Calu3 (cell line): Measurements from ENCODE around the gene RSRC1. TPM values are rescaled to one million over a fixed set of nuclear protein-coding genes. Genes with fewer than 3 reads are reported as not detected.
"Not testable (repeated sequence)": the region's sequence is repeated elsewhere in the genome, so short reads cannot be mapped to it uniquely, and the experiment has no call there.

ENCODE experiments used
- BruUV-seq: library from RNA; stranded (reverse); fragments of 400-500 nt; replicated peaks from 2 replicates; lab custom pipeline; 2021; lab: Mats Ljungman, UMichigan
- CTCF ChIA-PET: fragments of 300-600 bp; sonication (Branson Sonifier 250); formaldehyde crosslinking; loops from one replicate; lab custom pipeline; 2022; ENCODE audit warnings: antibody characterized with exemption; lab: Charles Lee
- DNase-seq: peaks from one replicate; pipeline ENCODE4 v3.0.0; 2022
- H3K27ac Mint-ChIP-seq: one replicate; pipeline ENCODE4 v1.8.0; 2022; ENCODE audit warnings: mixed read lengths; ENCODE audit not compliant: unreplicated experiment
- H3K27me3 Mint-ChIP-seq: one replicate; pipeline ENCODE4 v1.8.0; 2022; ENCODE audit warnings: mixed read lengths; ENCODE audit not compliant: unreplicated experiment
- H3K36me3 Mint-ChIP-seq: one replicate; pipeline ENCODE4 v1.8.0; 2022; ENCODE audit warnings: mild to moderate bottlenecking, moderate library complexity, mixed read lengths; ENCODE audit not compliant: insufficient read depth, unreplicated experiment
- H3K4me1 Mint-ChIP-seq: one replicate; pipeline ENCODE4 v1.8.0; 2022; ENCODE audit warnings: mild to moderate bottlenecking, low read depth, mixed read lengths; ENCODE audit not compliant: unreplicated experiment
- H3K4me3 Mint-ChIP-seq: one replicate; pipeline ENCODE4 v1.8.0; 2022; ENCODE audit warnings: mild to moderate bottlenecking, low read depth, moderate library complexity, mixed read lengths; ENCODE audit not compliant: unreplicated experiment
- H3K9me3 Mint-ChIP-seq: one replicate; pipeline ENCODE4 v1.8.0; 2022; ENCODE audit warnings: low read depth, mixed read lengths; ENCODE audit not compliant: unreplicated experiment
- intact Hi-C: fragments of 100-400 bp; cut with micrococcal nuclease; formaldehyde crosslinking; loops from one replicate; pipeline ENCODE4 v1.10.0; 2022; ENCODE audit not compliant: unreplicated experiment
- total RNA-seq: library from RNA; stranded (reverse); gene quantifications from 2 replicates; pipeline ENCODE4 v1.2.3, GENCODE V29; 2022
- TF ChIP-seq, protein P1 (sequence below): fragments of 200-600 bp; IDR thresholded peaks from one replicate; pipeline ENCODE4 v1.8.0; 2022; ENCODE audit warnings: antibody characterized with exemption; ENCODE audit not compliant: unreplicated experiment

The RSRC1 gene
- total RNA-seq, 1 experiment from 2014 or later, result 81.3 TPM

DNA sequence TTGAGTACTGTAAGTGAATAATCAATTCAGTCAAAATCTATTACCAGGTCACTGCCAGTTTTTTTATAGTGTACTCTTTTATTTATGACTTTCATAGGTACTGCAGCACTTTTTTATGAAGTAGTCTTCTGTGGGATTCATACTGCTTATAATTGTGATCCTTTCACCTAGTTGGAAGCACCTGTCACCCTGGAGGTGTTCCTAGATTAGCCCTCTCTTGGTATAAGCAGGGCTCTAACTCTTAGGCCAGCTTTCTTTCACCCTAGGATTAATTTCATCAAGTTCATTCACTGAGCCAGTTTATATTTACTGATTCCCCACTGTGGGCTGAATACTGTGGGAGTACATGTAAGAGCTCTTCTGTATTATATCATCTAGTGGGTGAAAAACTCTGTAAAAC lies 395.2 kb downstream of the RSRC1 start:
- TF ChIP-seq, protein P1, sequence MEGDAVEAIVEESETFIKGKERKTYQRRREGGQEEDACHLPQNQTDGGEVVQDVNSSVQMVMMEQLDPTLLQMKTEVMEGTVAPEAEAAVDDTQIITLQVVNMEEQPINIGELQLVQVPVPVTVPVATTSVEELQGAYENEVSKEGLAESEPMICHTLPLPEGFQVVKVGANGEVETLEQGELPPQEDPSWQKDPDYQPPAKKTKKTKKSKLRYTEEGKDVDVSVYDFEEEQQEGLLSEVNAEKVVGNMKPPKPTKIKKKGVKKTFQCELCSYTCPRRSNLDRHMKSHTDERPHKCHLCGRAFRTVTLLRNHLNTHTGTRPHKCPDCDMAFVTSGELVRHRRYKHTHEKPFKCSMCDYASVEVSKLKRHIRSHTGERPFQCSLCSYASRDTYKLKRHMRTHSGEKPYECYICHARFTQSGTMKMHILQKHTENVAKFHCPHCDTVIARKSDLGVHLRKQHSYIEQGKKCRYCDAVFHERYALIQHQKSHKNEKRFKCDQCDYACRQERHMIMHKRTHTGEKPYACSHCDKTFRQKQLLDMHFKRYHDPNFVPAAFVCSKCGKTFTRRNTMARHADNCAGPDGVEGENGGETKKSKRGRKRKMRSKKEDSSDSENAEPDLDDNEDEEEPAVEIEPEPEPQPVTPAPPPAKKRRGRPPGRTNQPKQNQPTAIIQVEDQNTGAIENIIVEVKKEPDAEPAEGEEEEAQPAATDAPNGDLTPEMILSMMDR, result no peak
- peaks cover 2% of the 10 kb centered on the region for H3K9me3 Mint-ChIP-seq
- H3K36me3 Mint-ChIP-seq, result no peaks in the 10 kb centered on the region
- BruUV-seq, result no TSS peak
- DNase-seq, result no peak
- no peaks in the 10 kb centered on the region for H3K4me1 Mint-ChIP-seq
- no peak overlapping the region for H3K4me3 Mint-ChIP-seq
- no peak overlapping the region for H3K27ac Mint-ChIP-seq
- CTCF ChIA-PET, result interaction anchor here (0.8 kb wide), 1 partner anchor 17 kb away, joined by 3 read pairs; no protein-coding TSS in a partner anchor
- H3K27me3 Mint-ChIP-seq, result no peaks in the 10 kb centered on the region
- intact Hi-C loops, result no loop called here

DNA sequence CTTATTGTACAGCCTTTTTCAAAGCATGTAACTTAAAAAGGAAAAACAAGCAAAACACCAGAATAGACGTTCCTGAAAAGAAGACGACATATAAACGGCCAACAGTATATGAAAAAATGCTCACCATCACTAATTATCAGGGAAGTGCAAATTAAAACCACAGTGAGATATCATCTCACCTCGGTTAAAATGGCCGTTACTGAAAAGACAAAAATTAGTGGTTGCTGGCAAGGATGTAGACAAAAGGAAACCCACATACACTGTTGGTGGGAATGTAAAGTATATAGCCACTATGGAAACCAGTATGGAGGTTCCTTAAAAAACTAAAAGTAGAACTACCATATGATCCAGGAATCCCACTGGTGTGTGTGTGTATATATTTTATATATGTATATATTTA lies 396.6 kb downstream of the RSRC1 start:
- H3K27me3 Mint-ChIP-seq, result no peaks in the 10 kb centered on the region
- H3K4me3 Mint-ChIP-seq, result no peak overlapping the region
- CTCF ChIA-PET, result interaction anchor here (0.6 kb wide), 1 partner anchor 397 kb away, joined by 3 read pairs; no protein-coding TSS in a partner anchor
- H3K27ac Mint-ChIP-seq, result no peak overlapping the region
- intact Hi-C loops, result no loop called here
- DNase-seq, result no peak
- no peaks in the 10 kb centered on the region for H3K36me3 Mint-ChIP-seq
- H3K4me1 Mint-ChIP-seq, result no peaks in the 10 kb centered on the region
- H3K9me3 Mint-ChIP-seq, result peaks cover 2% of the 10 kb centered on the region
- TF ChIP-seq, protein P1, result no peak
- BruUV-seq, result no TSS peak

DNA sequence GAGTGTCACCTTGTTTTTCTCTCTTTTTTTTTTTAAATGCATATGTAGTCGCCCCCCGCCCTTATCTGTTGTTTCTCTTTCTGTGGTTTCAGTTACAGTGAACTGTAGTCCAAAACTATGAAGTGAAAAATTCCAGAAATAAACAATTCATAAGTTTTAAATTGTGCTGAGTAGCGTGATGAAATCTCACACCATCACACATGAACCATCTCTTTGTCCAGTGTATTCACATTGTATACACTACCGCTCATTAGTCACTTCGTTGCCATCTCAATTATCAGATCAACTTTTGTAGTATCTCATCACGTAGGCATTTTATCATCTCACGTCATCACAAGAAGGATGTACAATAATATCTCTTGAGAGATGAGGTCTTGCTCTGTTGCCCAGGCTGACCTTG lies 398.6 kb downstream of the RSRC1 start:
- TF ChIP-seq, protein P1, result no peak
- Mint-ChIP-seq H3K4me3 (no peak overlapping the region), H3K4me1 (no peaks in the 10 kb centered on the region), H3K27me3 (no peaks in the 10 kb centered on the region), H3K9me3 (peaks cover 2% of the 10 kb centered on the region), H3K27ac (no peak overlapping the region), H3K36me3 (no peaks in the 10 kb centered on the region)
- intact Hi-C loops, result no loop called here
- CTCF ChIA-PET, result no interaction called here
- BruUV-seq, result no TSS peak
- no peak for DNase-seq

DNA sequence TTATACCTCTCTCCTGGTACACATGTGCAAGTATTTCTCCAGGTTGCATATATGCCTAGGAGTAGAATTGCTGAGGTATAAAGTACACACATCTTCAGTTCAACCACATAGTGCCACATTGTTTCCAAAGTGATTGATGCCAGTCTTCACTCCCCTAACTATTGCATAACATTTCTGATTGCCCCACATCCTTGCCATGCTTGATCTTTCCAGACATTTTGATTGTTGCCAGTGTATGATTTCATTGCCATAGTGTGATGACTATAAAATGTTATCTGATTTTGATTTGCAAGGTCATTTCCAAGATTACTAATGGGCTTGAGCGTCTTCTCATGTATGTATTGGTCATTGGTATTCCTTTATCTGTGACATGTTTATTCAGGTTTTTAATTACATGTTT lies 400.0 kb downstream of the RSRC1 start:
- intact Hi-C loops, result no loop called here
- H3K4me3 Mint-ChIP-seq, result no peak overlapping the region
- no peak for DNase-seq
- H3K27ac Mint-ChIP-seq, result no peak overlapping the region
- H3K27me3 Mint-ChIP-seq, result no peaks in the 10 kb centered on the region
- CTCF ChIA-PET, result no interaction called here
- BruUV-seq, result no TSS peak
- H3K9me3 Mint-ChIP-seq, result peaks cover 8% of the 10 kb centered on the region
- no peaks in the 10 kb centered on the region for H3K4me1 Mint-ChIP-seq
- TF ChIP-seq, protein P1, result no peak
- H3K36me3 Mint-ChIP-seq, result no peaks in the 10 kb centered on the region

DNA sequence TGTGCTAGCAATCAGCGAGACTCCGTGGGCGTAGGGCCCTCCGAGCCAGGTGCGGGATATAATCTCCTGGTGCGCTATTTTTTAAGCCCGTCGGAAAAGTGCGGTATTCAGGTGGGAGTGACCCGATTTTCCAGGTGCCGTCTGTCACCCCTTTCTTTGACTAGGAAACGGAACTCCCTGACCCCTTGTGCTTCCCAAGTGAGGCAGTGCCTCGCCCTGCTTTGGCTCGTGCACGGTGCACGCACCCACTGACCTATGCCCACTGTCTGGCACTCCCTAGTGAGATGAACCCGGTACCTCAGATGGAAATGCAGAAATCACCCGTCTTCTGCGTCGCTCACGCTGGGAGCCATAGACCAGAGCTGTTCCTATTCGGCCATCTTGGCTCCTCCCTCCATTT lies 406.8 kb downstream of the RSRC1 start:
- H3K4me3 Mint-ChIP-seq, DNase-seq, intact Hi-C loops, BruUV-seq, H3K27me3 Mint-ChIP-seq, H3K4me1 Mint-ChIP-seq, H3K27ac Mint-ChIP-seq, H3K9me3 Mint-ChIP-seq, H3K36me3 Mint-ChIP-seq, CTCF ChIA-PET: not testable (repeated sequence)
